ENCODE results near the gene KRCC1.

The KRCC1 gene

DNA sequence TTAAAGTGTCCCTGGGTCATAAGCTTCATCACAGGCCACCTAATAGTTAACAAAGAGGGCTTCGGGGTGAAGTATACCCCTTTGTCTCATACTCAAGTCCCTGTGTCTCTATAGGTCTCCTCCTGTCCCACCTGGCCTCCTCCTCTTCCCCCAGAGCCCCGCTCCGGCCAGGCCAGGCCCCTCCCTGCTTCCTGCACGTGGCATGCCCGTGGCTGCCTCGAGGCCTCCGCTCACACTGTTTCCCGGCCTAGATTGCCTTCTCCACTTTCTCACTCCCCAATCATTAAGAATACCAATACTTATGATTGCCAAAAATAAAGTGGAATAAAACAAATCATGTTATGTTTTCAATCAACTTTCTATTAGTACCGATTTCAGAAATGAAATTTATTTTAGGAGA is 30.8 kb upstream of the KRCC1 start:
- TF ChIP-seq, protein P1, sequence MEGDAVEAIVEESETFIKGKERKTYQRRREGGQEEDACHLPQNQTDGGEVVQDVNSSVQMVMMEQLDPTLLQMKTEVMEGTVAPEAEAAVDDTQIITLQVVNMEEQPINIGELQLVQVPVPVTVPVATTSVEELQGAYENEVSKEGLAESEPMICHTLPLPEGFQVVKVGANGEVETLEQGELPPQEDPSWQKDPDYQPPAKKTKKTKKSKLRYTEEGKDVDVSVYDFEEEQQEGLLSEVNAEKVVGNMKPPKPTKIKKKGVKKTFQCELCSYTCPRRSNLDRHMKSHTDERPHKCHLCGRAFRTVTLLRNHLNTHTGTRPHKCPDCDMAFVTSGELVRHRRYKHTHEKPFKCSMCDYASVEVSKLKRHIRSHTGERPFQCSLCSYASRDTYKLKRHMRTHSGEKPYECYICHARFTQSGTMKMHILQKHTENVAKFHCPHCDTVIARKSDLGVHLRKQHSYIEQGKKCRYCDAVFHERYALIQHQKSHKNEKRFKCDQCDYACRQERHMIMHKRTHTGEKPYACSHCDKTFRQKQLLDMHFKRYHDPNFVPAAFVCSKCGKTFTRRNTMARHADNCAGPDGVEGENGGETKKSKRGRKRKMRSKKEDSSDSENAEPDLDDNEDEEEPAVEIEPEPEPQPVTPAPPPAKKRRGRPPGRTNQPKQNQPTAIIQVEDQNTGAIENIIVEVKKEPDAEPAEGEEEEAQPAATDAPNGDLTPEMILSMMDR (IDR thresholded peaks at IDR 0.05; ENCODE audit: low read depth, low read length), result no peak
- DNase-seq (ENCODE audit: extremely low read depth, low read depth), result no peak

DNA sequence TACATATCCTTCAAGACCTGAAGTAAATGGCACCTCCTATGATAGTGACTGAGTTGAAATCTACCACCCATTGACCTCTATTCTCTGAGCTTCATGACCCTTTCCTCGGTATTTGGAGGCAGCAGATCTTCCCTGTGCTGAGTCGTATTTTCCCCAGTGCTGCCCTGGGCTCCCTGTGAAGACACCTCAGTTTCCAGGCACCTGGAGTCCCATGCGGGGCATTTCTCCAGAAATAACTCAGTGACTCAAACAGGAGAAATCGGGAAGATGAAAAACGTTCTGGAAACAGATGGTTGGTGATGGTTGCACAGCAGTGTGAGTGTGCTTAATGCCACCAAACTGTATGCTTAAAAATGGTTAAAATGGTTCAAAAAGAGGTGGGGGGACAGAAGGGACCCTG is 30.0 kb upstream of the KRCC1 start:
- TF ChIP-seq, protein P1 (IDR thresholded peaks at IDR 0.05; ENCODE audit: low read depth, low read length), result no peak

DNA sequence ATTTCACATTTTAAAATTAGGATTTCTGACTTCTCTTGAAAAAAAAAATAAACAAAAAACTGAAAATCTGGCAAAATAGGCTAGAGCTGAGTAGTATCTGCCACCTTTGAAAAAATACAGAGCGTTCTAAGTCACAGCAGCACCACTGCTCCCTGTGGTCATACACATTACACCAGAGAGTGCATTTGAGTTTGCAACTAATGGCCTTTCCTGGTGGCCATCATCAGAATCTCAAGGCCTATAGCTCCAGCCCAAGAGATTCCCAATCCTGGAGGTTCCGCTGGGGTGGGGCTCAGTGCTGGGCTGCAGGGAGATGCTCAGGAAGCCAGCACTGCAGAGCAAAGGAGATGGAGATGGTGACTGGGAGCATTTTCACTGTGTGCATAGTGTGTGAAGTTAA is 29.5 kb upstream of the KRCC1 start:
- TF ChIP-seq, protein P1 (IDR thresholded peaks at IDR 0.05; ENCODE audit: low read depth, low read length), result no peak

More for the DNA sequence above, 30.0 kb upstream of the KRCC1 start:
- DNase-seq (ENCODE audit: extremely low read depth, low read depth), result no peak

DNA sequence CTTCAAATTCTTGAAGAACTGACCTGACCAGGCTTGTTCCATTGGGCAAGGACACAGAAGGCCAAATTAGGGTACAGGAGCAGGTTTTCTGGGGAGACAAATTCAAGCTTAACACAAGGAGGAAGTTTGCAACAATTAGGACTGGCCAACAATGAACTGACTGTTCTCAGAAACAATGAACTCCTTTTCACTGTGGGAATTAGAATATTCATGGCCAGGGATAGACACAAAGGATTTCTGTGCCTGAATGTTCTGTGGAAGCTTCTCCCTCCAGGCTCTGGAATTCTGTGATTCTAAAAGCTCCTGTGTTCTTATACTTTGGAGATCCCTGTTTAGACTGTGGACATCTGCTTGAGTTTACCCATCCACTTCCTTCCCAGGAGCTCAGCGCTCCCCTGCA is 27.2 kb upstream of the KRCC1 start:
- TF ChIP-seq, protein P1 (IDR thresholded peaks at IDR 0.05; ENCODE audit: low read depth, low read length), result no peak
- no peak for DNase-seq (ENCODE audit: extremely low read depth, low read depth)

More for the DNA sequence above, 29.5 kb upstream of the KRCC1 start:
- DNase-seq (ENCODE audit: extremely low read depth, low read depth), result no peak

DNA sequence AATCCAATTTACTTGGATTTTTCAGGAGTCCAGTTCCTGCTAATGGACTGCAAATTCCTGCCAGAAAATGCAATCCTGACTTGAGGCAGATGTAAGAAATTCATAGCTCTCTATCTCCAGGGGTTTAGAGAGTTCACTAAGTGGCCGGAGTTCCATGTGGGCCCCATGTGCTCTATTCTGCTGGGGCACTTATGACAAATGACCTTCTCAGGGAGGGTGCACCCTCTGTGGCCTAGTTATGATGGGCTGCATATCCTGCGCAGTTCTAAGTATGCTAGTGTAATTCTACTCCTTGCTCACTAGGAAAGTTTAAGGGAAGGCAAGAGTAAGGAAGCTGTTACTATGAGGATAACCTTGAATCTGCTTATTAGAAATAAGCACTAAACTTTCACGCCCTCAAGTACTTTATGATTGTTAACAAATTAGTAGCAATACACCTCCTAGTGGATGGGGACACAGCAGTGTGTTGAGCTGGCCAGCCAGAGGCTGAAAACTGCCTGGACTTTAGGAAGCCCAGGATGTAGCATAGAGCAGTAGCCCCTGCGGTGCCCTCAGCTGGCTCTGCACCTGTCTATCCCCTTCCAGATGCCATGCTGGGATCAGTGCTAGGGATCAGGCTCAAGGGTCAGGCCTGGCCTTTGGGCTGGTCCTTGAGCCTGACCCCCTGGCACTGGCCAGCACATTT is 26.5 kb upstream of the KRCC1 start:
- TF ChIP-seq, protein P1 (IDR thresholded peaks at IDR 0.05; ENCODE audit: low read depth, low read length), result no peak
- DNase-seq (ENCODE audit: extremely low read depth, low read depth), result no peak

DNA sequence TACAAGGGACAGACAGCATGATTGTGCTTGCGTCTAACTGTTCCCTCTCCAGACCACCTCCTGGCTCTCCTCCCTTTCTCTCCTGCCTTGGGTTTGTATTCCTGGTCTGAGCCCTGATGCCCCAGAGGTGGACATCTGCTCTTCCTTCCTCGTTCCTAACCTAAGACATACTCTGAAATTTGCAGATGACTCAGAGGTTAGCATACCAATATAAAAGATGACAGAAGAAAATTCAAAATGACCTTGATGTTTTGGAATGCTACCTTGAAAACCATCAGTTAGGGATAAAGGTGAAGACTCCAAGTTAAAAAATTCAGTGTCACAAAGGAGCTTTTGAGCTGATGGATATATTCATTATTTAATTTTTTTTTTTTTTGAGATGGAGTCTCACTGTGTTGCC is 25.0 kb upstream of the KRCC1 start:
- DNase-seq (ENCODE audit: extremely low read depth, low read depth), result no peak
- TF ChIP-seq, protein P1 (IDR thresholded peaks at IDR 0.05; ENCODE audit: low read depth, low read length), result no peak

DNA sequence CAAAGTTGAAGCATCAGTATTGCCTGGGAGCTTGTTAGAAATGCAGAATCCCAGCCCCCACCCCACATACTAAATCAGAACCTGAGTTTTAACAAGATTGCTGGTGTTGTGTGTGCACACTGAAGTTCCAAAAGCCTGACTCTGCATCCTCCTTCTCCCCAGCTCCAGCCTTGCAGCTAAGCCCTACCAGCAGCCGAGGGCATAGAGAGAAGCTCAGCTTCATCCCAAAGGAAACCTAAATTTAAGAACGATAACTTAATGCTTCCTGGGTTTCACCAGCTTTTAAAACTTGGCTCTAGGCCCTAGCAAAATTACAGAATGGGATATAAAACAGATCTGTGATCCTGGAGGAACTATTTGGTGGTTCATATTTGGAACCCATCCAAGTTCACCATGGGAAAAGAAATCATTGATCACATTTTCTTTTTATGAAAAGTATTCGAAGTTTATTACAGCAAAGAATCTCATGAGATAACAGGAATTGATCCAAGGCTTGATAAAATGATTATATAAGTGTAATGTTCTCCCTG is 23.1 kb upstream of the KRCC1 start:
- TF ChIP-seq, protein P1 (IDR thresholded peaks at IDR 0.05; ENCODE audit: low read depth, low read length), result no peak
- DNase-seq (ENCODE audit: extremely low read depth, low read depth), result no peak

Data from AG09319 (cell line).